M059J (cell line): ENCODE measurements around the gene GCLM. TPM values are rescaled to one million over a fixed set of nuclear protein-coding genes. Genes with fewer than 3 reads are reported as not detected.
"Not testable (repeated sequence)": the region's sequence is repeated elsewhere in the genome, so short reads cannot be mapped to it uniquely, and the experiment has no call there.

Experiments
- DNase-seq: peaks from one replicate; pipeline ENCODE4 v3.0.0-alpha.2; 2012; ENCODE audit warnings: low read depth
- total RNA-seq: library from RNA; depleted of rRNA; stranded (reverse); fragments of >200 nt; shearing (Covaris generic); gene quantifications from 2 replicates; pipeline ENCODE4 v1.2.3, GENCODE V29; 2014; rRNA removed

The GCLM gene, protein sequence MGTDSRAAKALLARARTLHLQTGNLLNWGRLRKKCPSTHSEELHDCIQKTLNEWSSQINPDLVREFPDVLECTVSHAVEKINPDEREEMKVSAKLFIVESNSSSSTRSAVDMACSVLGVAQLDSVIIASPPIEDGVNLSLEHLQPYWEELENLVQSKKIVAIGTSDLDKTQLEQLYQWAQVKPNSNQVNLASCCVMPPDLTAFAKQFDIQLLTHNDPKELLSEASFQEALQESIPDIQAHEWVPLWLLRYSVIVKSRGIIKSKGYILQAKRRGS
- 19.8 and 27.4 TPM in 2 replicates for total RNA-seq

DNA sequence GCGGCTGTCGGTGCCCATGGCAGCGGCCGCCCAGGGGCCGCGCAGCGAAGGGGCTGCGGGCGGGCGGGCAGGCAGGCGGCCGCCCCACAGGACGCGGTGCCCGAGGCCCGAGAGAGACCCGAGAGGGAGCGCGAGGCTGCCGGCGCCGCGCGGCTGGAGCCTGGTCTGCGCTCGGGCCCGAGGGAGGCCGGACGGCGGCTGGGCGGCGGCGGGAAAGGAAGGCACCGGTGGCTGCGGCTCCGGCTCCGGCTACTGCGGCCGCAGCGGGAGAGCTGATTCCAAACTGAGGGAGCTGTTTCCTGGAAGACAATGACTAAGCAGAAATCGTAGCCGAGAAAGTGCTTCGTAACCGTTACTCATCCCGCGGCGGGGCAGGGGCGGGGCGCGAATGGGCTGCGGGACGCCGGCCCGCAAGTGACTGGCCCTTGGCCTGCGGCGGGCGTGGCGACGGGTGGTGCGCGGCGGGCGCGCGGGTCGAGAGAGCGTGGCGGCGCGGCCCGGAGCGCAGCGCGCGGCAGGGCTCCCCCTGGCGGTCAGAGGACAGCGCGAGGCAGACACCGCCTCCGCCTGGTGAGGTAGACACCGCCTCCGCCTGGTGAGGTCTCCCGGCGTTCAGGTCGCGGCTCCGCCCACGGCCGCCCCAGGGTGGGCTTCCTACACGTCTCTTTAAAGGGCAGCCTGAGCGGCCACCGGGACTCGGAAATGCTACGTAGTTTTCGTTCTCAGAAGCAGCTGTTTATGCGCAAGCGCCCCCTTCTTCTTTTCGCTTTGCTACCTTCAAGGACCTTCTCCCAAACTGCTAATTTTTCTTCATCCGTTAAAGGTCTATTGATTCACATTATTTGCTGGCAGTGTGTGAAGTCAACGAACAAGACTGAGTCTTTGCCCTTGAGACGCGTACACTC is at the start of gene GCLM:
TSS of gene GCLM (minus strand) at position 285 of the 905 bp plus-strand sequence. CDS start at position 18, 267 bp downstream.
- DNase-seq = peak; percentile 93

- no peak for DNase-seq
Measured at GRCh38 chr1:93958726-93959100, 49.5 kb upstream of the GCLM start.

- DNase-seq = no peak
Measured at GRCh38 chr1:93958032-93958725, 48.9 kb upstream of the GCLM start.

DNA sequence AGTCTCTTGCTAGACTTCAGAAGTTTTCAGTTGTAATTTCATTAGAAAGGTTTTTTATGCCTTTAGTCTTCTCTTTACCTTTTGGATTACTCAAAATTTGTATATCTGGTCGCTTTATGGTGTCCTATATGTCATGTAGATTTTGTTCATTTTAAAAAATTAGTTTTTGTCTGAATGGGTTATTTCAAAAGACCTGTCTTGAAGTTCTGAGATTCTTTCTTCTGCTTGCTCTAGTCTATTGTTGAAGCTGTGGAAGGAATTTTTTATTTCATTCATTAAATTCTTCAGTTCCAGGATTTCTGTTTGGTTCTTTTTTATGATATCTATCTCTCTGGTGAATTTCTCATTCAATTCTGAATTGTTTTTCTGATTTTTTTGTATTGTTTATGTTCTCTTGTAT is 46.5 kb upstream of the GCLM start:
- DNase-seq = no peak

- not testable (repeated sequence) for DNase-seq
Measured at GRCh38 chr1:93947002-93947686, 37.9 kb upstream of the GCLM start.

- peak; percentile 3 for DNase-seq
Measured at GRCh38 chr1:93938461-93939145, 29.4 kb upstream of the GCLM start.

- no peak for DNase-seq
Measured at GRCh38 chr1:93937997-93938396, 28.8 kb upstream of the GCLM start.

DNA sequence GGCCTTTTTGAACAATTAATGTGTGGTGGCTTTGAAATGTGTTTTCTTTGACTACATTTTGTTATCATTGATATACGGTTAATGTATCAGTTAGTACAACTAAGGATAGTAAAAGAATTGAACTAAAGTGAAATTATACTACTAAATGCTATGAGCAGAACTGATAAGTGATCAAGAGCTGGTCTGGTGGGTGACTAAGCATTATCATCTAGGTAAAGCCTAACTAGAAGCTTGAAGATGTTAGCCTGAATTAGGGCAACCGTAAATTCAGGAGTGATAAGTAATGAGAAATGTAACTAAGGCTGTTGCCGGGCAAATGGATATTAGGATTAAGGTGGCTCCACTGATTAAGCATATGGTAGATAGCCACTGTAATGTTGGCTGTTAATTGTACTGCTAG is 16.0 kb upstream of the GCLM start:
- DNase-seq = no peak

GRCh38 chr1:93919780-93920179 is 10.6 kb upstream of the GCLM start:
- DNase-seq = no peak

- DNase-seq = no peak
Measured at GRCh38 chr1:93917302-93917701, 8.1 kb upstream of the GCLM start.

- DNase-seq = not testable (repeated sequence)
Measured at GRCh38 chr1:93910880-93911279, 1.6 kb upstream of the GCLM start.

- no peak for DNase-seq
Measured at GRCh38 chr1:93910305-93910704, 1.1 kb upstream of the GCLM start.

- DNase-seq = peak; percentile 56
Measured at GRCh38 chr1:93908394-93909145, 660 bp downstream of the GCLM start.

DNA sequence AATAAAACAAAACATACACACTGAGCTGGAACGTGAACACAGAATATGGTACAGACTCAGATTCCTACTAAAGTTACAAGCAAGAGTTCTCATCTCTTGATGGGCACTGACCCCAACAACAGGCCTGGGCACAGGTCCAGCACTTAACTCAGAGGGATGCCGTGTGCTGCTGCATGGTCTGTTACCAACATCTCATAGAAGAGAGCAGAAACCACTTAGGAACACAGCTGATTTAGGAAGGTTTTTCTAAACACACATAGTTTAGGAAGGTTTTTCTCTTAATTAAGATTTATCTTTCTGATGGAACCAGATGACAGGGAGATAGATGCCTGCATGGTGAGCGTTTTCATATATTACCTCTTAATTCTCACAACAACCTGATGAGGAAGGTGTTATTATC is 1.5 kb downstream of the GCLM start:
- DNase-seq = peak; percentile 75

DNA sequence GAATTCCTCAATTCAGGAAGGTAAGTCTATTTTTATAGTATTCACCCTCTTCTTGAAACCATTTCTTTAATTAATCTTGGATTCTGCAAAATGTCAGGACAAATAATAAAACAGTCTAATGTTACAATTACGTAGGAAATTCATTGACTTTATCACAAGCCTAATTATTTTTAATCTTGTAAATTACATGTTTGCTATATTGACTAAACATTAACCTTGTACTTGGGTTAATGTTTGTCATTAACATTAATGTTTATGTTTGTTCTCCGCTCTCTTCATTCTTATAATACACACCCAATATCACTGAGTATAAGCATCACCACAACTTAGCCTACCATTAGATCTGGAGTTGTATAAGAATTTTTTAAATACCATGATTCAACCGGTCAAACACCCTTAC is 2.8 kb downstream of the GCLM start:
- DNase-seq = no peak

DNA sequence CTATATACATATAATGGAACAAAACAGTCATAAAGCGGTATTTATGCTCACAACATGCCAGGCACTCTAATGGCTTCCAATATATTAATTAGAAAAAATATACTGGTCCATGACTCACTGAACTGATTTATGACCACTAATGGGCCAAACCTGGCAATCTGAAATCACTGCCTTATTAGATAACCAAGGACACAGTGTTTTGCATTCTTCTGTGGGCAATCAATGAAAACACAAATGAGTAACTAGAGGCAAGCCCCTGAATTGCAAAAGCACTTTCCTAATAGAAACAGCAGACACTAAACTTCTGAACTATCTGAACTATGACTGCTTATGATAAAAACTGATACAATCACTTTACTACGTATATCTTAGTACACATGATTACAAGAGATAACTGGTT is 3.5 kb downstream of the GCLM start:
- DNase-seq = peak; percentile 64

DNA sequence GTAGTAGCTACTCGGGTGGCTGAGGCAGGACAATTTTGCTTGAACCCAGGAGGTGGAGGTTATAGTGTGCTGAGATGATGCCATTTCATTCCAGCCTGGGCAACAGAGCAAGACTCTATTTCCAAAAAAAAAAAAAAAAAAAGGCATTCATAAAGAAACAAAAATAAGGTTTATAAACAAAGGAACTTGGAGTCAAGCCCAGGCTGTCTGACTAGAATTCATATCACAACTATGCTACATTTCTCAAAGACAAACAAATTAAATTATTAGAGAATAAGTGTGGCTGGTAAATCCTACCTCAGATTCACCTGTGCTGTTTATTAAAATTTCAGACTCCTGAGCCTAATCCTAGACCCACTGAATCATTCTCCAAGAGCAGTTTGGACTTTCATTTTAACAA is 4.2 kb downstream of the GCLM start:
- DNase-seq = peak; percentile 8

GRCh38 chr1:93904228-93904627 is 5.0 kb downstream of the GCLM start:
- DNase-seq = peak; percentile 52

DNA sequence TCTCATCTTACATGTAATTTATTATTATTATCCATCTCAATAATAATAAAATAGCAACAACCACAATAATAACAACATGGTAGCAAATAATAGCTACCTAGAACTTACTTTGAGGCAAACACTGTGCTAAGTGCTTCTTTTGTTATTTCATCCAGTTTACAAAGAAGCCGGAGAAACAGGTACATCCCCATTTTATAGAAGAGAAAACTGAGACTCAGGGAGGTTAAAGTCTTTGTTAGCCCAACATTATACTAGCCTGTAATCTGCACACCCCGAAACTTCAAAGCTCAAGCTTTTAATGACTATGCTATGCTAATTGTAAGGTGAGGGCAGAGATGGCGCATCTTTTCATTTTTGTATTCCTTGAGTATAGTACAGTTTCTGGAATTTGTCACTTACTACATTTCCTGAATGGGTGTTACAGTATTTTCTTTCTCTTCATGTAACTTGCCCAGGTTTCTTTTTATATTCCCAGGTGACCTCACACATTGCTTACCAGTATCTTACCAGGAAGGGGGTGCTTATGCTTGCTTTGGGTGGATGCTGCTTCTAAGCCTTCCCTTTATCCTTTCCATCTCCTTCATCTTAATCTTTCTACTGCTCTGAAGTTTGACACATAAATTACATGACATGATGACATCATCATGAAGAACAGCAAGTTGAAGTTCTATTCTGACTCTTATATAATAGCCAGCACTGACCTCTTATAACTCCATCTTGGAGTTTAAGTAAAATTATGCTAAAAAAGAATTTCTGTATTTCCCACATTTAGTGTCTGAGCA is 8.3 kb downstream of the GCLM start:
- DNase-seq = no peak
